NCI-H2196 treated with DMSO at 0.1 percent for 48 hours (cell line): ENCODE data around the gene DGKK.

Experiments used
- DNase-seq: peaks from one replicate; lab custom pipeline; 2025; ENCODE audit not compliant: unreplicated experiment; lab: John Stamatoyannopoulos, UW

The DGKK gene

GRCh38 chrX:50470103-50471031 lies at the start of gene DGKK:
Gene DGKK, minus strand, starts transcription at chrX:50470825. Its CDS starts 147 bp downstream, at chrX:50470678.
- DNase-seq: no peak

GRCh38 chrX:50514811-50515210 lies 44.2 kb upstream of the DGKK start:
- no peak for DNase-seq

GRCh38 chrX:50497114-50497513 lies 26.5 kb upstream of the DGKK start:
- DNase-seq: no peak

- DNase-seq: no peak
Measured at GRCh38 chrX:50495616-50496015, 25.0 kb upstream of the DGKK start.

- no peak for DNase-seq
Measured at GRCh38 chrX:50492720-50493119, 22.1 kb upstream of the DGKK start.

- no peak for DNase-seq
Measured at GRCh38 chrX:50484662-50485061, 14.0 kb upstream of the DGKK start.

- no peak for DNase-seq
Measured at GRCh38 chrX:50483283-50483682, 12.7 kb upstream of the DGKK start.

GRCh38 chrX:50475208-50475607 lies 4.6 kb upstream of the DGKK start:
- no peak for DNase-seq

GRCh38 chrX:50471390-50471789 lies 765 bp upstream of the DGKK start:
- no peak for DNase-seq

GRCh38 chrX:50469206-50469605 lies 1.4 kb downstream of the DGKK start:
- no peak for DNase-seq

- no peak for DNase-seq
Measured at GRCh38 chrX:50459615-50460014, 11.0 kb downstream of the DGKK start.

GRCh38 chrX:50458483-50458882 lies 12.1 kb downstream of the DGKK start:
- no peak for DNase-seq

GRCh38 chrX:50456712-50457484 lies 13.7 kb downstream of the DGKK start:
- no peak for DNase-seq

- no peak for DNase-seq
Measured at GRCh38 chrX:50452782-50453181, 17.8 kb downstream of the DGKK start.

GRCh38 chrX:50450324-50450723 lies 20.3 kb downstream of the DGKK start:
- no peak for DNase-seq

GRCh38 chrX:50448565-50448964 lies 22.1 kb downstream of the DGKK start:
- DNase-seq: no peak

GRCh38 chrX:50447535-50447934 lies 23.1 kb downstream of the DGKK start:
- DNase-seq: no peak

GRCh38 chrX:50442426-50443116 lies 28.1 kb downstream of the DGKK start:
- no peak for DNase-seq

GRCh38 chrX:50436797-50437196 lies 33.8 kb downstream of the DGKK start:
- no peak for DNase-seq

- no peak for DNase-seq
Measured at GRCh38 chrX:50432829-50433289, 37.8 kb downstream of the DGKK start.

GRCh38 chrX:50431623-50432022 lies 39.0 kb downstream of the DGKK start:
- DNase-seq: no peak
